ENCODE measurements around the gene OTULIN.

The OTULIN gene

DNA sequence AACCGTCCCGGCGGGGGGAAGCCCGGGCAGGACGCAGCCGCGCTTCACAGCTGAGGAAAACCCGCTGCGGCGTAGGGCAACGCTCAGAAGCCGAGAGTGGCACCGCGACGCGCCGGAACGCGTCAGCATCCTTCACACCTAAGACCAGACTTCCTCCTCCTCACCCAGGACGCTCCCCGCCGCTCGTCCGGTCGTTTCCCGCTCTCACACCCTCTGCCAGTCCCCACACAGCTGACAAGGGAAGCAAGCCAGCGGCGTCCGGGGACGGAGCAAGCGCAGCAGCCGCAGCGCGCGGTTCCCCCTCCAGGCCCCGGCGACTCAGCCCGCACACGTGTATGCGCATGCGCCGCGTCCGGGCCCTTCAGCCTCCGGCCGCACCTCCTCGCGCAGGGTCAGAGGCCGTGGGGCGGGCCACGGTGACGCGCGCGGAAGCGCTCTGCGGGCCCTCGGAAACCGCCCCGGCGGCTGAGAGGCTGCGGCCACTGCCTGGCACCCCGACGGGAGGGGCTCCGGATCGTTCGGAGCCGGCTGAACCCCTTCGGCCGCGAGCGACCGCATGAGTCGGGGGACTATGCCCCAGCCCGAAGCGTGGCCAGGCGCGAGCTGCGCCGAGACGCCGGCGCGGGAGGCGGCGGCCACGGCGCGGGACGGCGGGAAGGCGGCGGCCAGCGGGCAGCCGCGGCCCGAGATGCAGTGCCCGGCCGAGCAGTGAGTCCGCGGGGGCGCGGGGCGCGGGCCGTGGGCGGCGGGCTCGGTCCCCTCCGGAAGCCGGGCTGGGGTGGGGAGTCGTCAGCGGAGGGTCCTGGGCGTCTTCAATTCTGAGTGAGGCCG lies at the start of gene OTULIN:
Gene OTULIN (plus strand): TSS at position 449 of the 831 bp plus-strand sequence. CDS start 108 bp downstream, at position 557.
- peak; percentile 58 for DNase-seq

DNA sequence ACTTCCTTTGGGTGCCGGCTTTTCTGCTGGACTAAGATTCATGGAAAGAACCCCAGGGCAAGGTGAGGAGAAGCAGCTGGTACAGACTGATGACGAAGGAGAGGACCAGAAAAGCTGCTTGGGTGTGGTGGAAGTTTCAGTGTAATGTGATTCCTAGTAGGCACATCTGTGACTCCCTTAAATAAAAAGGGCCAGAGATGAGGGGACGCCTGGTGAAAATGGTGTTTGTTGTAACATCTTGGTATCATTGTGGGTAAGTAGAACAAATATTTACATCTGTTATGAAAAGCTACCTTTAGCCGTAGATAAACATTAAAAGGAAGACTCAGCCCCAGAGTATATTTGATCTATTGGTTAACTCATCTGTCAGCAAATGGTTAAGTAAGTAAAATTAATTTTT lies 49.2 kb upstream of the OTULIN start:
- no peak for DNase-seq

DNA sequence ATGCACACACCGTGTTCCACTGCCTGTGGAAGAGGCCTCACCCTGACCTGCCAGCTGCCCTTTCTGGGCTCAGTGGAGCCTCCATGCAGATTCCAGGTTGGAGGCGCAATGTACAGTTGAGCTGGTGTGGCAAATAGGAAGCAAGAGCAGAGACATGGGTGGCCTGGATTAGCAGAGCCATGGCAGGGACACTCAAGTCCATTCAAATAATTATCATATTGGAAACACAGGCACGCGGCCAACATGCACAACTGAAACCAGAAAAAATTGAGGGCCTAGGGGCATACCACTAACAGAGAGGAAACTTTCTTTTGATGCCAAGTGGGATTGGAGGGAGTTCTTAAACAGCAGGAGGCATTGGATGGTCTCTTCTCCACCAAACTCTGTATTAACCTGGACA lies 47.1 kb upstream of the OTULIN start:
- no peak for DNase-seq

DNA sequence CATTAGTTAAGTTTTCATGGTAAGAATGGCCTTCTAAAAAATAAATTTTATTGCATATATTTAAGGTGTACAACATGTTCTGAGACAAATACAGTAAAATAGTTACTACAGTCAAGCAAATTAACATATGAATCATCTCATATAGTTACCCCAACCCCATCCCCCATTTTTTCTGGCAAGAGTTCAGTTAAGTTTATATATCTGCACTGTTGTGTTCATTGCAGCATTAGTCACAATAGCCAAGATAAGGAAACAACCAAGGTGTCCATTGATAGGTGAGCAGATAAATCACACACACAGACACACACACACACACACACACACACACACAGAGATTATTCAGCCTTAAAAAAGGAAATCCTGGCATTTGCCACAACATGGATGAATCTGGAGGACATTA lies 37.2 kb upstream of the OTULIN start:
- DNase-seq: no peak

DNA sequence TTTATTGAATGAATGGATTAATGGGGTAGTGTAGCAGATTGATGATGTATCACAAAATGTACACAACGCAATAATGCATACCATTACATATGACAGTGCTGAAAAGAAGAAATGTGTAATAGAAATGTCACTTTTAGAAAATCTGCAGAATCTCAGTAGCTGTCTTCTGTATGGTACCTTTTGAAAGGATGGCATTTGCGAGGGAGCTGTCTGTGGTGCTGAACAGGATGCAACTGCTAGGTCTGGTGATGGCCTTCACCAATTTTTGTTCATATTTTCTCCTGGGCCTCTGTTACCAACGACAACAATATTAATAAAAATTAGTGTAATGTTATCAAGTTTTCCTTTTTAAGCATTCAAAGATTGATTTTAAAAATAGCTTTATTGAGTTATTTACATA lies 36.2 kb upstream of the OTULIN start:
- DNase-seq: no peak

DNA sequence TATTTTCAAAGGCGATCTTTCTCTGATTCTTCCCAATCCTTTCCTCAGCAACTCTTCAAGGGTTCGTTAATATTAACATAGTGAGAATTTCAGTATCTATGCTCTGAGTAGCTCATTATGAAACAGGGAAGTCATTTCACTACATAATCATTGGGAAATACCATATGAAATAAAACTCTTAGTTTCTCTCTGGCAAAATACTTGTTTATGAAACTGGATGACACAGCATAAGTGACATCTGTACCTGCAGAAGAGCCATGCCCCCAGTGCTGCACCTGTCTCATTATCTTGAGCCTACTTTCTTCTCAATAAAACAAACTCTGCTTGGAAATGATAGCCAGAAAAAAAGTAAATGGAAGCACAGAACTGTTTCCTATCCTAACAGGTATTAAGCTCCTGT lies 33.8 kb upstream of the OTULIN start:
- DNase-seq: no peak

DNA sequence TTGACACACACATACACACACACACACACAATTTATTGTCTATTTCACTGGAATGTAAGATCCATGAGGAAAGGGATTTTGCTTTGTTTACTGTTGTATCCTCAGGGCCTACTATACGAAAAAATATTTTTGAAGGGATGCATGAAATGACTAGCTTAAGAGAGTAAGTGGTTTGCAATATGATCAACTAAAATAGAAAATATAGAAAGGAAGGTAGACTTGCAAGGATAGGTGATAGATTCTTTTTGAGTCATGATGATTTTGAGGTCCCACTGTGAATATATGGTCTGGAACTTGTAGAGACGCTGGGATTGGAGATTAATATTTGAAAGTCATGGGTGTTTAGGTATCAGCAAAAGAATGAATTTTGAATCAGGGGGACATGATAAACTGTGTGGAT lies 28.9 kb upstream of the OTULIN start:
- no peak for DNase-seq

DNA sequence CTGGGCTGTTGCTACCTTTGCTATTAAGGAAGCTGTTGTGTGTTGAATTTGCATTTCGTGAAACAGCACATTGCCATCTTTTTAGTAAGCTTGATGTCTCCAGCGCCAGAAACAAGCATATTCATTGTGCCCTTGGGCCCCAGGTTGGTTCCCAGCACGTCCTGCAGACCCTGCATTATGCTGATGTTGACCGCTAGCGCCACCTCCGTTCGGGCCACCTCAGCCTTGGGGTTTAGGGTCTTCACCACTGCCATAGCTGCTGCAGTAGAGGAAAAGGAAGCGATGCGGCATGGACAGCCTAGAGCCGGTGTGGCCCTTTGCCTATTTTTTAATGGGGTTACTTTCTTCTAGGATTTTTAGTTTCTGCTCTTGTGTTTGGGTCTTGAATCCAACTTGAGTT lies 23.8 kb upstream of the OTULIN start:
- DNase-seq: no peak

DNA sequence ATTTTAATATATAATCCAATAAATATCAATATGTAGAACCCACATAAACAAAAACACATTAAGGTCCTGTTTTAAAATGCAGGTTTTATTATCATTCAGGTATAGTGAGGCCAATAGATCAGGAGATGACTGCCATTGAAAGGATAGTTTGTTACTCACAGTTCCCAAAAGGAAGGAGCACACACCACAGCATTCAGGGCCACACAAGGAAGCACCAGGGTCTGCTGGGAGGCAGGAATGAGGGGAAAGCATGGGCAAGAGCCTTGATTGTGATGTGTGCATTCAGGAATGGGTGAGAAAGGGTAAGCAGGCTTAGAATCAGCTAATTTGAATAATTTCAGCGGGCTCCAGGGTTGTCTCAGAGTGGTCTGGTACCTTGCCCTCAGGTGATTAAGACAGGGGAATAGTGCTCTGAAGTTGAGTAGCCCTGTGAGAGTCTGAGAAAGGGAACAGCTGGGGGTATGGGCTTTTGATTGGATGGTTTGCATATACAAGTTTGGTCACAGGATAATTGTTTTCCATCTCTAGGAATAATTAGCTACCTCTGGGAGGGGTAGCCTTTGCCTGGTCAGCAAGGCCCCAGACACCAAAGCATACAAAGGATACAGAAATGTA lies 19.8 kb upstream of the OTULIN start:
- DNase-seq: no peak

DNA sequence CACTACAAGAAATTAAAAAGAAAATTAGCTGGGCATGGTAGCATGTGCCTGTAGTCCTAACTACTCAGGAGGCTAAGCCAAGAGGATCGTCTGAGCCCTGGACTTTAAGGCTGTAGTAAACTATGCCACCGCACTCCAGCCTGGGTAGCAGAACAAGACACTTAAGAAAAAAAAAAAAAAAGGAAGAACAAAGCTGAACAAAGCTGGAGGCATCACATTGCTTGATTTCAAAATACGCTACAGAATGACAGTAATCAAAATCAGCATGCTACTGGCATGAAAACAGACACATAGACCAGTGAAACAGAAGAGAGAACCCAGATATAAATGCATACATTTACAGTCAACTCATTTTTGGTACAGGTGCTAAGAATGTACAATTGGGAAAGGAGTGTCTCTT lies 14.5 kb upstream of the OTULIN start:
- no peak for DNase-seq

DNA sequence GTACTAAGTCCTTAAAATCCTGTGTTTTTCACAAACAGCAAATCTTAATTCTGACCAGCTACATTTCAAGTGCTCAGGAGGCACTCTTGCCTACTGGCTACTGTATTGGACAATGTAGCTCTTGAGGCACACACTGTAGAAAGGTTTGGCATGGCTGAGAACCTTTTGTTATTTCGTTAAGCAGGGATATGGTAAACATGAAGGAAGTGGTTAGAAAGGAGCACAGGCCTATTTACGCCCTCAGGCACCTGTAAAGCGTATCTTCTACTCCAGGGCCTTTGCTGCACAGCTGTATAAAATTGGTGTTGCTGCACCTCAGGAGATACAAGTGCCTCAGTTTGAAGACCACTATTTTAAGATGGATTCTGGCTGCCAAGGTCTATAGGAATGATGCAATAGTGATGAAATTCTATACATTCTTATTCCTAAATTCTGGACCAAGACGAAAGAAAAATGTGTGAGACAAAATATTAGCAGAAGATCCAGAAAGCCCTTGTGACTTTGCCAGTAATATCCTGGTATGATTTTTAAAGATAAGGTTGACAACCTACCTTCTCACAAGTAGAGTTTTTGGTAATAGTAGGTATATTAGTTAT lies 9.3 kb upstream of the OTULIN start:
- DNase-seq: no peak

DNA sequence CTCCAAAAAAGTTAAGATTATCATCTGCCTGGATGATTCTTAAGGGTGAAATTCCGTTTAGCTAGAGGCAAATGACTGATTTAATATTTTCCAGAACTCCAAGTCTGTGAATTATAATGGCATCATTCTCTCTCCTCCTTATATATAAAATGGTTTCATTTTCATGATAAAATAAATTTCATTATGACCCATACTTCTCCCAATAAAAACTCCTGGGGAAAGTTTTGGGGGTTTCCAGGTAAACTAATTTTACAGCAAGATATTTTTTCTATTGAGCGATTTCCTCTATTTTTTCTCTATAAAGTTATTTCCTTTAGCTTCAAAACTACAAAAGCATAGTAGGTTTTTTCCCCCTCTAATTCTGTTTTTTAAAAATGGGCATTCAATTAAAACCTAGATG lies 7.6 kb upstream of the OTULIN start:
- DNase-seq: no peak

DNA sequence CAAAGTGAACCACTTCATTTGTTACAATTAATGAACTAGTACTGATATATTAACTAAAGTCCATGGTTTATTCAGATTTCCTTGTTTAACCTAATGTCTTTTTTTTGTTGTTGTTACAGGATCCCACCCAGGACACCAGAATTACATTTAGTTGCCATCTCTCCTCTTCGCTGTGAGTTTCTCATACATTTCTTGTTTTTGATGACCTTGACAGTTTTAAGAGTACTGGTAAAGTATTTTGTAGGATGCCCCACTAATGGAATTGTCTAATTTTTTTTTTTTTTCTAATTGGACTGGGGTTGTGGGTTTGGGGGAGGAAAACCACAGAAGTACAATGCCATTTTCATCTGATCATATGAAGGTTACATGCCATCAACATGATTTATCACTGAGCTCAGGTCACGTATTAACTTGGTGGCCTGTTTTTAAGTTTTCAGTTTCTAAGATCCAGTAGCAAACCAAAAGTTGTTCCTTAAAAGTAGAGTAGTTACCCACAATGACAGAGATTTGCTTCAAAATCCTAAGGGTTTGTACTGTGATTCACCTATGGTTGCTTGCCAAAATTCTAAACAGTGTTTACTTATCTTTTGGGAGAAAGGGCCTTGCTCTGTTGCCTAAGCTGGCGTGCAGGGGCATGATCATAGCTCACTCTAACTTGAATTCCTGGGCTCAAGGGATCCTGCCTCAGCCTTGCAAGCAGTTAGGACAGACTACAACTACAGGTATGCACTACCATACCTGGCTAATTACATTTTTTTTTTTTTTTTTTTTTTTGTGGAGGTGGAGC lies 4.5 kb upstream of the OTULIN start:
- DNase-seq: no peak

DNA sequence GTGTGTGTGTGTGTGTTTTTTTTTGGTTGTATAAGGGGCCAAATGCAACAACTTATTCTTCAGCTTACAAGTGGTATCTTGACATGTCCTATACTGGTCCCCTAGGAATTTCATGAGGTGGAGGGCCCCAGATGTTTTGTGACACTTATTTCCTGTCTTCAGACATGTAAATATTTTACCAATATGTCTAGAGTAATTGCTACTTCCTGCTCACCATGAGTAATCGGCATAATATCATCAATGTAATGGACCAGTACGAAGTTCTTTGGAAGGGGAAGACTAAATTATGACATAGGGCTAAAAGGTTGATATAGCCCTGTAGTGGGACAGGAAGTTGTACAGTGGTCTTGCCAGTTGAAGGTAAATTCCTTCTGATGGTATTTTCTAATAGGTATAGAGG lies 3.7 kb upstream of the OTULIN start:
- DNase-seq: no peak

DNA sequence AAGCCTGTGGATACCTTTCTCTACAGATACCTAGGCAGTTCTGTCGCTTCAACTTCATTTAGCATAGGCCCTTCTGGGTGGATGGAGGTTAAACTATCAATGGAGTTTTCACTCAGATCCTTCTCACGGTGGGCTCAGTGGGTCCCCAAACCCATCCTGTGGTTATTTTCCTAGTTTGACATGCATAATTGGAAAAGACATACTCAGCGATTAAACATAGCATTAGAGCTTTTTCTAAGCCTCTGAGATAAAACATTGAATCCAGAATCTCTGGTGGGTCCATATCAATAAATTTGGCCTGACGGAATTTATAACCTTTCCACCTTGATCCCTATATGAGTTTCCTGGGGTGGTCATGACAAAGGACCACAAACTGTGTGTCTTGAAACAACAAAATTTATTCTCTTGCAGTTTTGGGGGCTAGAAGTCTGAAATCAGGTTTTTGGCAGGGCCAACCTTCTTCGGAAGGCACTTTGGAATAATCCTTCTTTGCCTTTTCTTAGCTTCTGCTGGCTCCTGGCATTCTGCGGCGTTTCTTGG lies 1.7 kb upstream of the OTULIN start:
- no peak for DNase-seq

DNA sequence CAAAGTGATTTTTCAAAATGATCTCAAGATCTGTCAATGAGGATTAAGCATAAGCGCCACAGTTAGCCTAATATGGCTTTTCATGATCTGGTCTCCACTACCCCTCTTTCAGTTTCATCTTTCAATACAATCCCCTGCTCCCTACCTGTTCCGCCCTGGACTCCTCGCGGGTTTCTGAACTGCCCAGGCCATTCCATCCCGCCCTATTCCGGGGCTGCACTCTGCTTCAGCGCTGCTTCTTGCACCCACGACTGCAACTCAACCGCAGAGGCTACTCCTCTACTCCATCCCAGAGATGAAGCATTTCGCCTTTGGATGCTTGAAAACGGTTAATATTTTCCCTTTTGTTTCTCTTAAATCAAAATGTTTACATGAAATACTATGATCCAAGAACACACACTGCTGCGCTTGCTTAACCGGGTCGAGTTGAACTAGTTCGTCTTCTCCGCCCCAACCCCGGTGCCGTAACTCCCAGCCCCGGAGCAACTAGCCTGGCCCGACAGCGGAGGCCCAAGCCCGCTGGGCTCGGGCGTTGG lies 716 bp upstream of the OTULIN start:
- no peak for DNase-seq

DNA sequence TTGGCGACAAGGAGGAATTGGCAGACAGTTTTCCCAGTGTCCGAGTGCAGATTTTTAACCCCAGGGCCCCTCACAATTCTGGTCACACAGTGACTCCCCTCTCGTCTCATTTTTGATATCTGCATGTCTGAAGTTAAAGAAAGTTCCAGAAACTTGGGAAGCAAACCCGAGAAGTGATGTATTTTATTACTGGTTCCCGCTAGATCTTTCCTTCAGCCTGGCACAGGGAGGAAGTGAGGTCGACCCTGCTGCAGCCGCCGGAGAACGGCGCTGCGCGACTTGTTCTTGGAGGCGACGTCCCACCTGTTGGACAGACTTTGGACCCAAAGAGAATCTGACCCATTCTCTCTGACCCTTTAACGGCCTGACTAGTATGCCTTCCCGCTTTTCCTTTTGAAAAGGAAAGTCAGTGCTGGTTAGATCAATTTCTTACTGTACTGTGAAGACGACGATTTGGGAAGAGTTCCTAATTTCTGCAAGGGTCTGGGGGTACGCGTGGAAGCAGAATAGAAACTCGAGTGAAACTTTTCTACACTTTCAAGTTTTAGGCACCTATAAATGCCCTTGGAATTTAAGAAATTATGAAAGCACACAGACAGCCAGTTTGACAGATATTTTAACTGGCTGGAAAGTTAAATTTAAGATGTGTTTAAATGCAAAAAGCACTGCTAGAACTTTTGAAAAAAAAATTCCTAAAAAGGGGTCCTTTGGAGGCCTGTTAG lies 744 bp downstream of the OTULIN start:
- DNase-seq: no peak

DNA sequence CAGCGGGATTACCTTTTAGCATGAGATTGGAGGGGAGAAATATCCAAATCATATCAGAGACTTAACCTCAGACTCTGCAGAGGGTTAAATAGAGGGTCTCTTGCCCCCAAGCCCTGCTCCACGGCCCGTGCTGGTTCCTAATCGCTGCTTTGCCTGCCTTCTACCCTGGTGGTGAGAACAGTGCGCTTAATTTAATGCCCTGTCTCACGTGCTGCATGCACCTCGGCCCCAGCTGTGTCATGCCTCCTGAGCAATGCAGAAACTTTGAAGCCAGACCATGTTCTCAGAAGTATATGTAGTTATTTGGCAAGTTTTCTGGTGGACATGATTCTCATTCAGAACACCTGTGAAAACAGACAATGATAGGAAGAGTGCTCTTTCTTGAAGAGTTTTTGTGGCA lies 1.4 kb downstream of the OTULIN start:
- no peak for DNase-seq

DNA sequence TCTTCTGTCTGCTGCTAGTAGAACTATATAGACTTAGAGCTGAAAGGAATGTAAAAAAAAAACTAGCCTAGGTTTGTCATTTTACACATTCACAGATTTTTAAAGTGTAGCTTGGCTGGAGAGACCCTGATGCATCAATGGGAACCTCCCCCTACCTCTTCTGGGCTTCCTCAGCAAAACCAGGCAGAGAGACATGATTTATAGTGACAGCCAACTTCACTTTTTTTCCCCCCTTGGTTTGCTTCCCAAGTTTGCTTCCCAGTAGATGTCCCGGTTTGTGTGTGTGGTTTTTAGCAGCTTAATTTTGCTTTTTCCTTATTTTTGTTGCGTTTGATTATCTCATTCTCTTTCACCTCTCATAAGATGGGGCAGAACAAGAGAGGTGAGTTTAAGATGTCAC lies 1.8 kb downstream of the OTULIN start:
- DNase-seq: no peak

DNA sequence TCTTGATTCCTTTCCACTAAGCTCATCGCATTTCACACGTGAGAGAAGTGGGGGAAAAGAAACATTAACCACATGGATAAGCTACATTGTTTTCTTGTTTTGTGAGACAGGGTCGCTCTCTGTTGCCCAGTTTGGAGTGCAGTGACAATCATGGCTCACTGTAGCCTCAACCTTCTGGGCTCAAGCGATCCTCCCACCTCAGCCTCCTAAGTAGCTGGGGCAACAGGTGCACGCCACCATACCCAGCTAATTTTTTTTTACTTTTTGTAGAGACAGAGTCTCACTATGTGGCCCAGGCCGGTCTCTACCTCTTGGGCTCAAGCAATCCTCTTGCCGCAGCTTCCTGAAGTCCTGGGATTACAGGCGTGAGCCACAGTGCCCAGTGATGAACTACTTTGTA lies 2.8 kb downstream of the OTULIN start:
- no peak for DNase-seq

DNA sequence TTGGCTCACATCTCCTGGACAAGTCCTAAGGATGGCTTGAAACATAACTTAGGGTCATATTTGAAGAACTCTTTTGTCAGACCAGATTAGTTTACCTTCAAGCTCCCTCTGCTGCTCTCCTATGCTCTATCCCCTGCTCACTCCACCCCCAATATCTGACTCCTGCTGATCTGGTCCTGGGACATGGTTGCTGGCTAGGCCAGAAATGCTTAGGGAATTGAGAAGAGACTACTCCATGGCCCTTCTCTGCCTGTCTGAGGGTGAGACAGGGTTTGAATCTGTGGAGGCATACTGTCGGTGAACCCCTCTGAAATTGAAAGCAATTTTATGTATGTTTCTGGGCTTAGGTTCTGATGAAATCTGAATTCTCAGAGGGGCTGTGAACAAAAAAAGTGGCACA lies 3.3 kb downstream of the OTULIN start:
- no peak for DNase-seq

DNA sequence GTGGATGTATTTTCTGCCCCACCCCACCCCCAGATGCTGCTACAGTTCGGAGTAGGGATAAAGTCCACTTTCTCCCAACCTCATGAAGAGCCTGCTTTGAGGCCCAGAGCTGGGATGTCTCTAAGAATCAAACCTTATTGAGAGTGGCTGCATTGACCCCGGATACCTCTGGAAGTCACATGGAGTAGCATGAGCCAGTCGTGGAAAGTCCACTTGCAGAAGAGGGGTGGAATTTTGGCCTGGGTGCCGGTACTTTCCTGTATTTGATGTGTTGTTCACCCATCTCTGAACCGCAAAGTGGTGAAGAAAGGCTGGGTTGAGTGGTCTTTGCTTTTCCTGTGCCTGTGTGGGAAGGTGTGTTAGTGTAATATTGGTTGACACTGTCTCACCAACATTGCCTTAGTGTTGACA lies 3.7 kb downstream of the OTULIN start:
- DNase-seq: no peak
